HG03439 (cell line): ENCODE results near the gene USP3.

ENCODE experiments used
- ATAC-seq: cut with Tn5 transposase; IDR thresholded peaks from one replicate; pipeline ENCODE4 v1.9.1; 2021; ENCODE audit warnings: mild to moderate bottlenecking, moderate library complexity; ENCODE audit not compliant: unreplicated experiment

The USP3 gene

DNA sequence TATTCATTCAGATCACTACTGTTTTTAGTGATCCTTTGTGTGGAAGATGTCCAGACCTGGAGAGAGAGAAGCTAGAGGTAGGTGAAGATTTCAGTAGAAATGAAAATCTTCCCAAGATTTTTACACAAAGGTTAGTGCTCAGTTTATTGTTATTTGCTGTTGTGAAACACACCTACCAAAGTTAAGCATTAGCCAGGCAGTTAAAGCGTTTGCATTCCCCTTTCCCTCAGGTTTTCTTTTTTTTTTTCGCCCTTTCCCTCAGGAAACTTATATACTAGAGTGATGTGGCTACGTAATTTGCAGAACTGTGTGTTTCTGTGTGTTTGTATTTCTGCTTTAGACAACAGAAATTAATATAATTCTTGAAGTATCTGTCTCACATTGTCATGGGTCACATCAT, 34.5 kb downstream of the USP3 start:
- no peak for ATAC-seq

DNA sequence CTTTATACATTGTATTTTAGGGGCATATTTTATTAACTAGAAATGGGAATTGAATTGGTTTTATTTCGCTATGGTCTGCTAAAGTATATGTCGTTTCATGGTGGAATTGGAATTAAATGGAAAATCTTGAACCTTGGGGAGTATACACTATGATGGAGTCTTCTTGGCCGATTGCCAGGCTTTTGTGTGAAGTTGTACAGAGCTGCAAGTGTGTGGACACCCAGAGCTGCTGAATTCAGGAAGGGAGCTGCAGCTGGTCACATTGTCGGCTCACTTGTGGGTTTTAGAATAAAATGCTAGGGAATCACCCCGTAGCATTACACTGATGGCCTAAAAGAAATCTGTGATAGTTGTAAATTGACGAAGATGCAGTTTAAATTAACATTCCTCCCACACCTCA, 35.1 kb downstream of the USP3 start:
- no peak for ATAC-seq

DNA sequence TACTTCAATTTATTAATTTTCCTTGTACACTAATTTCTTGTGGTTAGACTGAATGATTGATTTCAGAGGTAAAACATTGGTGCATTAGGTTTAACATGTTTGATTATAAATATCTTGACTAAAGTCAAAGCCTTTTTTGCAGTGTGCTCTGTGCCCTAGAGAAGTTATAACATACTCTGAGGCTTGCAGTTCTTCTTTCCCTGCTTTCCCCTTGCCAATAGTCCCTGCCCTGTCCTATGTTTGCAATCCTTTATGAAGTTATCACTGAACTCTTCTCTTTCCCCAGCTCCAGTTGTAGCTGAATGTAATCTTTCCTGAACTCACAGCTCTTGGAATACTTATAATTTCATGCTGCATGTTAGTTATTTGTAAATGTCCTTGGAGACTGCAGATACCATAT, 35.6 kb downstream of the USP3 start:
- no peak for ATAC-seq

DNA sequence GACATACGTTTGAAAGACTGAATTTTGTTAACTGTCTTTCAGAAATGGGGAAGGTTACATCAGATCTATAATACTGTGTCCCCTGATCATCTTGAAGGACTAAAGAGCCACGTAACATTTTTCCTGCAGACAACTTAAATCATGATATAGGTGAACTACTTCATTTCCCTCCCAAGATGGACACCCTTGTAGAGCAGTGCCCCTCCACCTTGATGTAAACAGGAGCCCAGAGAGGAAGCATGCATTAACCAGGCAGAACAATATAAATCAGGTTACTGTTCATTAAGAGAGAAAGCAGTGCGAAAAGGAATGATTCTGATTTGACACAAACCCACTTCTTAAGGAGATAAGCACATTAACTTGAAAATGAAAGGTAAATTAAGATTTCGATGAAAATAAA, 36.1 kb downstream of the USP3 start:
- ATAC-seq: no peak

DNA sequence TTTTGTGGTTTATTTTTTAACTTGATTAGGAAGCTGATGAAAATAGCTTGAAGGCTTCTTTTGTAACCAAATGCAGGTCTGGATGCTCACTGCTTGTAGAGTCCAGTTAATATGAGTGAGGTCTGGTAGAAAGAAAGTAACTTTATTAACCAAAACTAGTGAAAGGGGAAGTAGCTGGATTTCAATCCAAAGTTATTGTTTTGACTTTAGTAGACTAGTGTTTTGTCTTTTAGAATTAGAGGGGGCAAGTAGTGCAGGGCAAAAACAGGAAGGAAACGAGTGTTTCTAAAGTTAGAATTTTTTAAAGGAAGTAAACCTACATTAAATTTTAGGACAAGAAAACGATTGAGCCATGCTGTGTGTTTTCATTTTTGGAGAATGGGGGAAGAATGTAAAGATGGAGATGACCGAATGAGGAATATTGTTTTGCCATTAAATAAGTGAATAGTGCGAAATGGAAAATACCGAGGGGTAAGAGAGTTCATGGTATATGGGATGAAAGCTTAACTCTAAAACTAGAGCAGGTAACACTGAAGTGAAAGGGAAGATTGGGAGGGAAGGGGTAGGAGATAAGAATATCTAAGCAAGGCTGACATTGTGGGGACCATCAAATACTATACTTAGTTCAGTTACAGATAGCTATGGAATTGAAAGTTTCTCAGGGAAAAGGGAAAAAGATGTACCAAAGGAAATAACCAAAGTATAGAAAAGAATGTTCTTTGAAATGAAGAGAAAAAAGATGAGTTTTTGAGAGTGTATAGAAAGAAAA, 40.0 kb downstream of the USP3 start:
- no peak for ATAC-seq

DNA sequence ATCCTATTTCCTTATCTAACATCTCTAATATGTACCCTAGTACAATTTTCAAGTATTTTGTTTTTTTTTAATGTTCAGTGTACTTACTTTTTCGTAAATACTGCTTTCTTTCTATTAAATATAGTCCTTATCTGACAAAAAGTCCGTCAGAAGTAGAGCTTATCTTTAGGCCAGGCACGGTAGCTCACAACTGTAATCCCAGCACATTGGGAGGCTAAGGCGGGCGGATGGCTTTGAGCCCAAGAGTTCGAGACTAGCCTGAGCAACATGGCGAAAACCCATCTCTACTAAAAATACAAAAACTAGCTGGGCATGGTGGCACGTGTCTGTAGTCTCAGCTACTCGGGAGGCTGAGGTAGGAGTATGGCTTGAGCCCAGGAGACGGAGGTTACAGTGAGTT, 41.1 kb downstream of the USP3 start:
- no peak for ATAC-seq

DNA sequence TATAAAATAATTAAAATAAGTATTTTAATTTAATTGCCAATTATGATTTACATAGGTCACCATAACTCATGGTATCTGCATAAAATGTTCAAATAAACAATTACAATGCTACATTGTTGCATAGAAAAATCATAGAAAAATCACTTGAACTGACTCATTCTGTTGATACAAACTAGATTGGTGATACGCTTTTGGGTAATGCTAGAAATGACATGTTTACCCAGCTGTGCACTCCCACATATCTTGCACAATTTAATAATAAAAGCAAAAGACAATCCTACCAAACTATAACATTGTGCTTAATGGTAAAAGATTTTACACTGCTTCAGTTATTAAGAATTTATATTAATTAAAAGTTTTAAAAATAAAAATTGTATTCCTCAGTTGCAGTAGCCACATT, 47.0 kb downstream of the USP3 start:
- no peak for ATAC-seq

DNA sequence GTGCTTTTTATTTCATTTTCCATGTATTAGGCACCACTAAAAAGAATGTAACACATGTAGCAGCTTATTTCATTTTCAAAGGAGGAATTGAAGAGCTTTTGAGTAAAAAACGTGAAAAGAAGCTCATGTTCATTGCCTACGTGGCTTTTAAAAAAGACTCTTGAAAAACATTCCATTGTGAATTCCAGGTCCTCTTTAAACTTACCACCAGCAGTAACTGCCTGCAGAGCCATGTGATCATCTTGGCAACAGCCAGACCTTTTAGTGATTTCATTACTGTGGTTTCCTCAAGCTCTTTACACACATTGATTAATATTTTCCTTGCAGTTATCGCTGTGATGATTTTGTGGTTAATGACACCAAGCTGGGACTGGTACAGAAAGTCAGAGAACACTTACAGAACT, 49.0 kb downstream of the USP3 start:
- ATAC-seq: no peak

DNA sequence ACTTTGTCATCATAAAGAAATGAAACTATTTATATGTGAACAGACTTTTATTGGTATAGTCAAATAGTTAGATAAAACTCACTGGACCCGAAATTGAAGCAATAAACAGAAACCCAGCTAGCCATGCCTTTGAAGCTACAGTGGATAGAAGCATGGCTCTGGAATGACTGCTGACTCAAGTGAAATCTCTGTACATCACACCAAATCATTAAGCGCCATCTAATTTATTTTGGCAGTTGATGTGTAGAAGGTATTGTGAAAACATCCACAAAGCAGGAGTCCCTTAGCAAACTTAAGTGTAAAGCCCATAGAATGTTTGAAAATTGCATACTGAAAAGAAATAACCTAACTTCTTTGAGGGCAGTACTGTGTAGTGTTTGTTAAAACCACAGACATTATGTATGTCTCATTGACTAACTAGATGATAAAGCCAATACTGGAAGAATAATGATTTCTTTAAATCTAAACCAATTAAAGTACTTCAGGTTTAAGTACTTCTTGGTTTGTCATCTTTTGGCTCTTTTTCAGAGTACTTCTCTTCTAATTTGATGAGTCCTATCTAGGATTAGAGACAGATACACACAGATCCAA, 50.0 kb downstream of the USP3 start:
- ATAC-seq: no peak

DNA sequence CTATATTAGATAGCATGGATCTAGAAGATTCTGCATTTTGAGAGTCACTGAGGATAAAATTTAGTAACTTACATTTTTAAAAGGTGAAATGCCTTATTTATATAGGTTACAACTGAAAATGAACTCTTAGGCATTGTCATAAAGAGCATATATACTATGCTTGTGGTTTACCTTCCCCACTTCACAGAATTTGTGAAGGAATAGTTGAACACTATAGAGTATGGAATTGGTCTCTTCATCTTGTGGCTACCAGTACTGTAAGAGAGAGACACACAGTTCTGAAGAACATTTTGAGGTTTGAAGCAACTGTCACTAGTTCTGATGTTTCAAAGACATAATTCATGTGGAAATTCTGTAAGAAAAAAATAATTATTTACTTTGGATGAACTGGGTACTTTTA, 51.1 kb downstream of the USP3 start:
- no peak for ATAC-seq

DNA sequence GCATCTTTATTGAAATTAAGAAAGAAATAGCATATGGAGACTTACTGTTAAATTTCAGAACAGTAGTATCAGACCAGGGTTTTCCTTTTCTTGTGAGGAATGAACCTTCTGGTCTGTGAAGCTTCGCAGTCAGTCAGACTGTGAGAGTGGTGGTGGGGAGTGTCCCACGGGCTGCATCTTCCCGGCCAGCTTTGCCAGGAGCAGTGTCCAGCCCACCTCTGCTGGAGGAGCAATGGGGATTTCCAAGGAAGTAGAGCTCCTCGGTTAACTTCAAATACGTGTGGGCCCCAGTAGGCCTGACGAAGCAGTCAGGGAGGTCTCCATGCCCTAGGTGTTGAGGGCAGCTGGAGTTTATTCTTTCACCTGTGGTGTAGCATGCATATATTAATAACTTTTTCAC, 51.9 kb downstream of the USP3 start:
- ATAC-seq: no peak

DNA sequence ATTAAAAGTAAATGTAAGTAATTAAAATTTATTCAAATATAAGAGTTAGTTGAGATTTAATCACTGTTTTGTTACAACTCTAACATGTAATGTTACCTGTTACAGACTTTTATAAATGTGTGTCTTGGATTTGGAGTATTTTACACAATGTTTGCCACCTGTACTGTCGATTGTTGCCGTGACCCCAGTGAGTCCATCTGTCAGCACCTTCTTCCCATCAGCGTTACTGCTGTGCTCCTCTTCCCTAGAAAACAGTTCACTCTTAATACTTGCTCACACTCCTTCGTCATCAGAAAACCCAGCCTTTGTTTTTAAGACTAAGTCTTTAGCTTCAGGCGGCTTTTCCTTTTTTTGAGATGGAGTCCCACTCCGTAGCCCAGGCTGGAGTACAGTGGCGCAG, 52.3 kb downstream of the USP3 start:
- no peak for ATAC-seq

DNA sequence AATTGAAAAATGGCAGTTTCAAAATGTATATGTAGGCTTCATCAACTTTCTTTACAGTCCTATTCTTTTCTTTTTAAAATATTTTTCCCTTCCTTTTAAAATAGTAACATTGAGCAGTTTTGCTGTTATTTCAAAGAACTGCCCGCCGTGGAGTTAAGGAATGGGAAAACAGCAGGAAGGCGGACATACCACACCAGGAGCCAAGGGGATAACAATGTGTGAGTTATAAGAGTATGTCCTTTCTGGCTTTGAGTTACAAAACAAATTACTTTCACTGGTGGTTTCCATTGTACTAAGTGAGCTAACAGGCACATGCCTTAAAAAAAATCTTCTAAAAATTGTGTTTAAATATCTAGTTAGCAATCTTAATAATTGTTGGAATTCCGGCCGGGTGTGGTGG, 55.4 kb downstream of the USP3 start:
- ATAC-seq: no peak

DNA sequence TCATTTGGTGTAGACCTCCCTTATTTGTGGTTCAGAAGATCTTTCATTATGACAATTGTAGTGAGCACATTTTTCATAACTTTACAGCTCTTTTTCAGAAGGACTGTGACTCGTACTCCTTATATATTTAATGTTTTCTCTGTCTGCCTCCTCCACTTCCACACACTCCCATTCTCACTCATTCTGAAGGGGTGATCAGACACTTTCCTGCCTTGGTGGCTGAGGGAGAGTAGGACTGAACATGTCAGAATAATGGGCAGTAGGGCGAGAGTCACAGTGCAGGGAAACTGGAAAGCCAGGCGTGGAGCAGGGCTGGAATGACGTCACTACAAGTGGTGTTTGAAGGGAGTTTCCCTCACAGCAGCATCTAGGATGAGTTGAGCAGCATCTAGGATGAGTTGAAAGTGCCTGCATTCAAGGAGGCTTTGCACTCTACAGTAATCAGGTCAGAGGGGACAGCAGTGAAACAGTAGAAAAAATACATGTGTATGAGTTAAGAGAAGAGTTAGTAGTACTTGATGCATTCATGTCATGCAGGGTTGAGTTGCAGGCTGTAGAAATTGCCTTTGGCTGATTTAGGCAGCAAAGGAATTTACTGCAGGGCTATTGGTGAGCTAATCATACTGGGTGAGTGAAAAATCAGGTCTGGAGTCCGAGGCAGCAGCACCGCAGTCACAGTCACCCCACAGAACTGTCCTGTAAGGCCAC, 56.5 kb downstream of the USP3 start:
- ATAC-seq: peak; percentile 51

DNA sequence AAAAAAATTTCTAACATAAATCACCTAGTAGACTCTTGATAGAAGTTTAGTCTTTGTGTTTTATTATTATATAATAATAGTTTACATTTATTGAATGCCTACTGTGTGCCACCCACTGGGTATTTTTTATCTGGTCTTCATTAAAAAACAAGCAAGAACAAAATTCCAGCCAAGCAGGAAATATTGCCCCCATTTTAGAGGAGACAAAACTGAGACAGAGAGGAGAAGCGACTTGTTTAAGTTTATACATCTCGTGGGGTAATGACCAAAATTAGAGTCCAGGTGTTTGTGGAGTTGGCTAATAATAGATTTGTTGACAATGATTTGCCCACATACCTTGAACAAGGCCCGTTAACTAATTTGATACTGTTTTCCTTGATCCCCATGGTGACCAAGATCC, 59.7 kb downstream of the USP3 start:
- no peak for ATAC-seq

DNA sequence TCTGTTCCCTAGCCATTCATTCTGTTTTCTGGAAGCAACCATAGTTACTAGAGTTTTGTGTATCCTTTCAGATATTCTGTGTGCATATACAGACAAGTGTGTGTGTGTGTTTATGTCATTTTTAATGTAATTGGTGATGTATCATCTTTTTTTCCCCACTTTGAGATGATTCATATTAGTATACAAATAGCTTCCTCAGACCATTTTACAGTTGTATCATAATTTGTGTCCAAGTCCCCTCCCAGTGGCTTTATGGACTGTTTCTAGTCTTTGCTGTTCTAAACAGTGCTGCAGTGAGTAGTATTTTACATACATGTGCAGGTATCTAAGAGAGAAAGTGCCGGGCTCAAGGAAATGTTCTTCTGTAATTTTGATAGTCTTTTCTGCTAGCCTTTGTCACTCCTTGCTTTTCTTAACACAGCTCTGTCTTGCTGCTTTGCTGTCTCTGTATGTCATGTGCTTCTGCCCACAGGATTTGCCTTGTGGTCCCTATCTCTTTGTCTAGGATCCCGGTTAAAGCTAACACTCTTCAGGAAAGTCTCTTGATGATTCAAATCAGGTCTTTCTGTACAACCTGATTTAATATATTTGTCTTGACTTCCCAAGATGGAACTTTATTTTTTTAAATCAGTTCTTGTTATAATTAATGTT, 61.3 kb downstream of the USP3 start:
- ATAC-seq: no peak

DNA sequence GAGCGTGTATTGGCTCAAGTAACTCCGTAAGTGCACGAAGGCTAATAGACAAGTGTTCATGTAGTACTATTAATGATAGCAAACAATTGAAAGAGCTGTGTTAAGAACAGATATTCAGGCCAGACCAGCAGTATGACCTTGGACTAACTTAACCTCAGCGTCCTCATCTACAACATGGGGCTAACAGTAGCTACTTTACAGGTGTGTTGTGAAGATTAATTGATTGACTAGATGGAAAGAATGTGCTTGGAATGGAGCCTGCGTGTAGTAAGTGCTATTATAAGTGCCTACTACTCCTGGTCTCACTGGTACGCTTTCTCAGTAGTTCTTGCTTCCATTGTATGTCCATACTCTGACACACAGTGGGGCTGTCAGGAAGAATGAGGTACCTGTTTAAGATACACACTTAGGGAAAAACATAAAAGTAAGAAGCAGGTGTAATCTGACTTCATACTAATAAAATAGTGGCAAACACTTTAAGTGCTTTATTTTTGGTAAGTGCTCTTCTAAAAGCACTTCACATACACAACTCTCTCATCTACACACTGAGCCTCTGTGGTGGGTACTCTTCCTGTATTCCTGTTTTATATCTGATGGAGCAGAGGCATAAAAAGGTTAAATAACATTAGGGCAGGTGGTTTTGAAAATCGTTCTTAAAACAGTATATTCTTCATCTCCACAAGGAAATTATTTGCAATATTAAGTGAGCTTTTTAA, 68.5 kb downstream of the USP3 start:
- no peak for ATAC-seq

DNA sequence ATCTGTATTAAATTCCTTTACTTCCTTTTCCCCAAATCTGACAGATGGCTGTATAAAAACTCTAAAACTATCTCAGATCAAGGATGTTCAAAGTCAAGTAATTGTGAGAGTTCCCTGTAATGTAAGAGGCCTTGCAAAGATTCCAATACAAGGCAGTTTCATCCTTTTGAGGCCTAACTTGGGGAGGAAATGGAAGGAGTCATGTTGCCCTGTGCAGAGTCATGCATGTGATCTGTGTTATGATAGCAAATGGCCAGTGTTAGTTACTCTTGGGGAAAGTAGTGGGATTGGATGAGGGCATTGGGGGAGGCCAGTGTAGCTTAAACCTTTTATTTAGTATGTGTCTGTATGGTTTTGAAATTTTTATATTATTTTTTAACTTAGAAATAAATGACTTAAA, 69.1 kb downstream of the USP3 start:
- ATAC-seq: no peak

DNA sequence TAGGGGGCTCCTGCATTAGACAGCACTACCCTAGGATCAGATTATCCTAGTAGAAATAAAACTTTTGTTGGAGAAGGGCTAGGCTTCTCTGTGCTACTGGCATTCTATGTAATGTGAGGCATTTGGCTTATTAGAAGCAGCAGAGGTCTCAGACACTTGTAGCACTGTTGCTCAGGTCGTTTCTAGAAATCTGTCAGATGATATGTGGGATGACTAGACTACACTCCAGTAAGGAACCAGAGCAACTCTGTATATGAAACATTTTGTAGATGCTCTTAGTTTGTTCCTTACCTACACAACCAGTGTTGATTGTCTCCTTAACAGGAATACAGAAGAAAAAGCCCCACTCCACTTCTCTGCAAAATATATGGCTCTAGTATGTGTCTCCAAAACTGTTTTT, 70.9 kb downstream of the USP3 start:
- no peak for ATAC-seq

DNA sequence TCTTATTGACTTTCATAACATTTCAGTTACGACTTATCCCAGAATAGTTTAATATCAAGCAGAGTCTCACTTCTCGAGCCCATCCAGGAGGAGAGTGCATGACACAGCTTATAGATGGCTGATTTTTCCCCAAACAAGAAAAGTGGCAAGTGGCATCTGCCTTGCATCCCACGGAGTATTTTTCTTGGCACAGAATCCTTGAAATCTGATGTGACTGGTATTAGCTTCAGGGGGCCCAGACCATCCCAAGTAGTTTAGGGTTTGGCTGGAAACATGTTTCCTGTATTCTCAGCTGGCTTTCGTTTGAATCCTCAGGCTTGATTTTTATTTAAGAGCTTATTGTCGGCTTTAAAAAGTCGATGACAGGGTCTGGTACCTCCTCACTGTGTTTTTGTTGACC, 72.0 kb downstream of the USP3 start:
- ATAC-seq: no peak

DNA sequence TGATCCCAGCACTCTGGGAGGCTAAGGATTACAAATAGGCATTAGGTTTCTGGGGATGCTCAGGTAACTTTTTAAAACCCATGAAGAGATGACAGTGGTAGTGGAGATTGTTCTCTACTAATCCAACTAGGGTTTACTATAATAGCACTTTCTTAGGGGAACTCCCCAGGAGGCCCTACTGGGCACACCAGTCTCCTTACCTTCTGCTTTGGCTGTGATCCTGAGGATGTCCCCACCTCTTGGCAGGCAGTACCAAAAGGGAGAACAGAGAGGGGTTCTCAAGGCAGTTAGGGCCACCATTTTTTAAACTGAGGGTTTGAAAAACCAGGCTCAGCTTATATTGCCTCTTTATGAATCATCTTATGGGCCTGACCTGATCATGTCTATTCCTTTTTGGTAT, 77.8 kb downstream of the USP3 start:
- ATAC-seq: no peak
